ENCODE results near the gene USP15.
"Not testable (repeated sequence)": the region's sequence is repeated elsewhere in the genome, so short reads cannot be mapped to it uniquely, and the experiment has no call there.

The USP15 gene

GRCh38 chr12:62345667-62346066, 85.5 kb downstream of the USP15 start:
- no peak for TF ChIP-seq POLR2A (IDR thresholded peaks at IDR 0.05; ENCODE audit: low read depth, low read length)
- FAIRE-seq = no peak
- no peak for DNase-seq (ENCODE audit: insufficient read length, low spot score)

- DNase-seq (ENCODE audit: insufficient read length, low spot score) = no peak
- no peak for TF ChIP-seq POLR2A (IDR thresholded peaks at IDR 0.05; ENCODE audit: low read depth, low read length)
- FAIRE-seq = peak; percentile 43
These were observed 86.6 kb downstream of the USP15 start for GRCh38 chr12:62346817-62347216.

- no peak for DNase-seq (ENCODE audit: insufficient read length, low spot score)
- TF ChIP-seq POLR2A (IDR thresholded peaks at IDR 0.05; ENCODE audit: low read depth, low read length) = no peak
- peak; percentile 91 for FAIRE-seq
These were observed 87.9 kb downstream of the USP15 start for GRCh38 chr12:62347922-62348650.

GRCh38 chr12:62350554-62350953, 90.3 kb downstream of the USP15 start:
- FAIRE-seq = no peak
- no peak for TF ChIP-seq POLR2A (IDR thresholded peaks at IDR 0.05; ENCODE audit: low read depth, low read length)

GRCh38 chr12:62351326-62351725, 91.1 kb downstream of the USP15 start:
- DNase-seq (ENCODE audit: insufficient read length, low spot score) (no peak), FAIRE-seq (no peak)

More at GRCh38 chr12:62350554-62350953, 90.3 kb downstream of the USP15 start:
- no peak for DNase-seq (ENCODE audit: insufficient read length, low spot score)

GRCh38 chr12:62361048-62361447, 100.8 kb downstream of the USP15 start:
- no peak for TF ChIP-seq POLR2A (IDR thresholded peaks at IDR 0.05; ENCODE audit: low read depth, low read length)
- DNase-seq (ENCODE audit: insufficient read length, low spot score) (no peak), FAIRE-seq (no peak)

More at GRCh38 chr12:62351326-62351725, 91.1 kb downstream of the USP15 start:
- TF ChIP-seq POLR2A (IDR thresholded peaks at IDR 0.05; ENCODE audit: low read depth, low read length) = no peak

GRCh38 chr12:62363506-62363905, 103.3 kb downstream of the USP15 start:
- no peak for TF ChIP-seq POLR2A (IDR thresholded peaks at IDR 0.05; ENCODE audit: low read depth, low read length)
- no peak for DNase-seq (ENCODE audit: insufficient read length, low spot score)
- FAIRE-seq = no peak

- not testable (repeated sequence) for FAIRE-seq; DNase-seq (ENCODE audit: insufficient read length, low spot score)
These were observed 104.5 kb downstream of the USP15 start for GRCh38 chr12:62364697-62365096.

- not testable (repeated sequence) for DNase-seq (ENCODE audit: insufficient read length, low spot score); FAIRE-seq
These were observed 105.6 kb downstream of the USP15 start for GRCh38 chr12:62365846-62366245.

- not testable (repeated sequence) for FAIRE-seq; DNase-seq (ENCODE audit: insufficient read length, low spot score)
These were observed 108.4 kb downstream of the USP15 start for GRCh38 chr12:62368430-62369223.

- DNase-seq (ENCODE audit: insufficient read length, low spot score) = no peak
- peak; percentile 48 for FAIRE-seq
- no peak for TF ChIP-seq POLR2A (IDR thresholded peaks at IDR 0.05; ENCODE audit: low read depth, low read length)
These were observed 110.0 kb downstream of the USP15 start for GRCh38 chr12:62370189-62370588.

- no peak for DNase-seq (ENCODE audit: insufficient read length, low spot score)
- no peak for TF ChIP-seq POLR2A (IDR thresholded peaks at IDR 0.05; ENCODE audit: low read depth, low read length)
- FAIRE-seq = no peak
These were observed 111.5 kb downstream of the USP15 start for GRCh38 chr12:62371661-62372060.

GRCh38 chr12:62372134-62372533, 111.9 kb downstream of the USP15 start:
- TF ChIP-seq POLR2A (IDR thresholded peaks at IDR 0.05; ENCODE audit: low read depth, low read length) = no peak
- FAIRE-seq (no peak), DNase-seq (ENCODE audit: insufficient read length, low spot score) (no peak)

- no peak for DNase-seq (ENCODE audit: insufficient read length, low spot score)
- no peak for TF ChIP-seq POLR2A (IDR thresholded peaks at IDR 0.05; ENCODE audit: low read depth, low read length)
- no peak for FAIRE-seq
These were observed 112.6 kb downstream of the USP15 start for GRCh38 chr12:62372825-62373224.

- no peak for TF ChIP-seq POLR2A (IDR thresholded peaks at IDR 0.05; ENCODE audit: low read depth, low read length)
- FAIRE-seq = peak; percentile 60
- DNase-seq (ENCODE audit: insufficient read length, low spot score) = no peak
These were observed 115.4 kb downstream of the USP15 start for GRCh38 chr12:62375603-62376002.

All from H54 (cell line).